ENCODE data around the gene B3GAT3. TPM values are rescaled to one million over a fixed set of nuclear protein-coding genes. Genes with fewer than 3 reads are reported as not detected.
A peak's percentile ranks its signal among the peaks of the same experiment; 100 is the strongest.

B3GAT3 gene
- total and polyA plus RNA-seq, 10 of the 15 experiments (the other 5 are each of a cell fraction or from before 2014, with no cell fraction given), result 0.31 to 52.7 (median 29.8) TPM

DNA sequence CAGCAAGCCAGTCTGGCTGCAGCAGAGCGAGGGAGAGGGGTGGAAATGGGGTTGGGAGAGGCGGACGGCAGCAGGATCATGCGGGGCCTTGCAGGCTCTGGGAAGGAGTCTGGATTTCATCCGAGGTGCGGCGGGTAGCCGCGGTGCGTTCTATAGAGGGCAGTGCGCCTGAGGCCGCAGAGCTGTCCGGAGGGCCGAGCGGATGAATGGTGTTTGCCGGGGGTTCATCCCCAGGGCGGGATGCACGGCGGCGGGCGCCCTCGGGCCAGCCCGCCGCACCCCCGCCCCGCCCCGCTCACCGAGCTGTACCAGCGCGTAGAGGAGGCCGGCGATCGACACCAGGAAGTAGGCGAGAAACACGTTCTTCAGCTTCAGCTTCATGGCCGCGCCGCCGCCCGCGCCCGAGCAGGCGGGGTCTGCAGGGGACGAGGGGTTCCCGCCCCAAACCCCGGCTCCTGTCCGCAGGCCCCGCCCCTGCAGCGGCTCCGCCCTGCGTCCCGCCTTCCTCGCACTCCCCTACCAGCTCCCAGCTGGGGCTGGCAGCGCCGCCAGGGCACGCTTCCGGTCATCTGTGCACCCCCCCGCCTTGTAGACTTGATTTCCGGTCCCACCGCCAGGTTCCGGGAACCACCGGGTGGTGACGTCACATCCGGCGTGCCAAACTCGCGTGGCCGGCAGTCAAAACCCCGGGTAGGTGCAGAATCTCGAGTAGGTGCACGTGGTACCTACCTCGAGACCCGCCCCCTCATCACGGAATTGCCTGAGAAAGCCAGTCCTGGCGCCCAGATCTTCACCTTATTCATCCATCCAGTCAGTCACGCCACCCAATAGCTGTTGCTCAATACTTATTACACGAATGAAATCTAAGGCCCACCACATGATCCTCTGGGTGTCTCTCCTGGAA lies at the start of gene B3GAT3 (continued):
- peak; percentile 67; the same call in 1 of the 2 replicates for TF ChIP-seq TCF3 (IDR thresholded peaks at IDR 0.05; ENCODE audit: borderline replicate concordance, insufficient read depth, low read depth, low read length)
- TF ChIP-seq, protein P1, sequence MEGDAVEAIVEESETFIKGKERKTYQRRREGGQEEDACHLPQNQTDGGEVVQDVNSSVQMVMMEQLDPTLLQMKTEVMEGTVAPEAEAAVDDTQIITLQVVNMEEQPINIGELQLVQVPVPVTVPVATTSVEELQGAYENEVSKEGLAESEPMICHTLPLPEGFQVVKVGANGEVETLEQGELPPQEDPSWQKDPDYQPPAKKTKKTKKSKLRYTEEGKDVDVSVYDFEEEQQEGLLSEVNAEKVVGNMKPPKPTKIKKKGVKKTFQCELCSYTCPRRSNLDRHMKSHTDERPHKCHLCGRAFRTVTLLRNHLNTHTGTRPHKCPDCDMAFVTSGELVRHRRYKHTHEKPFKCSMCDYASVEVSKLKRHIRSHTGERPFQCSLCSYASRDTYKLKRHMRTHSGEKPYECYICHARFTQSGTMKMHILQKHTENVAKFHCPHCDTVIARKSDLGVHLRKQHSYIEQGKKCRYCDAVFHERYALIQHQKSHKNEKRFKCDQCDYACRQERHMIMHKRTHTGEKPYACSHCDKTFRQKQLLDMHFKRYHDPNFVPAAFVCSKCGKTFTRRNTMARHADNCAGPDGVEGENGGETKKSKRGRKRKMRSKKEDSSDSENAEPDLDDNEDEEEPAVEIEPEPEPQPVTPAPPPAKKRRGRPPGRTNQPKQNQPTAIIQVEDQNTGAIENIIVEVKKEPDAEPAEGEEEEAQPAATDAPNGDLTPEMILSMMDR (IDR thresholded peaks at IDR 0.05 in 2 of 3, conservative IDR thresholded peaks at IDR 0.05 in 1 of 3; ENCODE audit: control insufficient read depth in 2 of 3, extremely low read depth in 1 of 3, insufficient read depth in 1 of 3, low read depth in 3 of 3, low read length in 3 of 3), result no peak
- no peak for TF ChIP-seq CHD4 (IDR thresholded peaks at IDR 0.05)
- peak; percentile 59 for TF ChIP-seq BRCA1 (IDR thresholded peaks at IDR 0.05; ENCODE audit: low read depth, low read length)
- TF ChIP-seq, protein P2, sequence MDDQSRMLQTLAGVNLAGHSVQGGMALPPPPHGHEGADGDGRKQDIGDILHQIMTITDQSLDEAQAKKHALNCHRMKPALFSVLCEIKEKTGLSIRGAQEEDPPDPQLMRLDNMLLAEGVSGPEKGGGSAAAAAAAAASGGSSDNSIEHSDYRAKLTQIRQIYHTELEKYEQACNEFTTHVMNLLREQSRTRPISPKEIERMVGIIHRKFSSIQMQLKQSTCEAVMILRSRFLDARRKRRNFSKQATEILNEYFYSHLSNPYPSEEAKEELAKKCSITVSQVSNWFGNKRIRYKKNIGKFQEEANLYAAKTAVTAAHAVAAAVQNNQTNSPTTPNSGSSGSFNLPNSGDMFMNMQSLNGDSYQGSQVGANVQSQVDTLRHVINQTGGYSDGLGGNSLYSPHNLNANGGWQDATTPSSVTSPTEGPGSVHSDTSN (IDR thresholded peaks at IDR 0.05; ENCODE audit: insufficient replicate concordance, low read depth, low read length), result peak; percentile 43
- TF ChIP-seq, protein P3, sequence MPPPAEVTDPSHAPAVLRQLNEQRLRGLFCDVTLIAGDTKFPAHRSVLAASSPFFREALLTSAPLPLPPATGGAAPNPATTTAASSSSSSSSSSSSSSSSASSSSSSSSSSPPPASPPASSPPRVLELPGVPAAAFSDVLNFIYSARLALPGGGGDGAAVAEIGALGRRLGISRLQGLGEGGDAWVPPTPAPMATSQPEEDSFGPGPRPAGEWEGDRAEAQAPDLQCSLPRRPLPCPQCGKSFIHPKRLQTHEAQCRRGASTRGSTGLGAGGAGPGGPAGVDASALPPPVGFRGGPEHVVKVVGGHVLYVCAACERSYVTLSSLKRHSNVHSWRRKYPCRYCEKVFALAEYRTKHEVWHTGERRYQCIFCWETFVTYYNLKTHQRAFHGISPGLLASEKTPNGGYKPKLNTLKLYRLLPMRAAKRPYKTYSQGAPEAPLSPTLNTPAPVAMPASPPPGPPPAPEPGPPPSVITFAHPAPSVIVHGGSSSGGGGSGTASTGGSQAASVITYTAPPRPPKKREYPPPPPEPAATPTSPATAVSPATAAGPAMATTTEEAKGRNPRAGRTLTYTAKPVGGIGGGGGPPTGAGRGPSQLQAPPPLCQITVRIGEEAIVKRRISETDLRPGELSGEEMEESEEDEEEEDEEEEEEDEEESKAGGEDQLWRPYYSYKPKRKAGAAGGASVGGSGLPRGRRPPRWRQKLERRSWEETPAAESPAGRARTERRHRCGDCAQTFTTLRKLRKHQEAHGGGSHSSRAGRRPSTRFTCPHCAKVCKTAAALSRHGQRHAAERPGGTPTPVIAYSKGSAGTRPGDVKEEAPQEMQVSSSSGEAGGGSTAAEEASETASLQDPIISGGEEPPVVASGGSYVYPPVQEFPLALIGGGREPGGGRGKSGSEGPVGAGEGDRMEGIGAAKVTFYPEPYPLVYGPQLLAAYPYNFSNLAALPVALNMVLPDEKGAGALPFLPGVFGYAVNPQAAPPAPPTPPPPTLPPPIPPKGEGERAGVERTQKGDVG (CRISPR knock-in tag; IDR thresholded peaks at IDR 0.05), result no peak
- 0 out of 2 replicates have a peak, but pooled peaks have one; percentile 39 for TF ChIP-seq SMARCA5 (IDR thresholded peaks at IDR 0.05)
- TF ChIP-seq, protein P4, sequence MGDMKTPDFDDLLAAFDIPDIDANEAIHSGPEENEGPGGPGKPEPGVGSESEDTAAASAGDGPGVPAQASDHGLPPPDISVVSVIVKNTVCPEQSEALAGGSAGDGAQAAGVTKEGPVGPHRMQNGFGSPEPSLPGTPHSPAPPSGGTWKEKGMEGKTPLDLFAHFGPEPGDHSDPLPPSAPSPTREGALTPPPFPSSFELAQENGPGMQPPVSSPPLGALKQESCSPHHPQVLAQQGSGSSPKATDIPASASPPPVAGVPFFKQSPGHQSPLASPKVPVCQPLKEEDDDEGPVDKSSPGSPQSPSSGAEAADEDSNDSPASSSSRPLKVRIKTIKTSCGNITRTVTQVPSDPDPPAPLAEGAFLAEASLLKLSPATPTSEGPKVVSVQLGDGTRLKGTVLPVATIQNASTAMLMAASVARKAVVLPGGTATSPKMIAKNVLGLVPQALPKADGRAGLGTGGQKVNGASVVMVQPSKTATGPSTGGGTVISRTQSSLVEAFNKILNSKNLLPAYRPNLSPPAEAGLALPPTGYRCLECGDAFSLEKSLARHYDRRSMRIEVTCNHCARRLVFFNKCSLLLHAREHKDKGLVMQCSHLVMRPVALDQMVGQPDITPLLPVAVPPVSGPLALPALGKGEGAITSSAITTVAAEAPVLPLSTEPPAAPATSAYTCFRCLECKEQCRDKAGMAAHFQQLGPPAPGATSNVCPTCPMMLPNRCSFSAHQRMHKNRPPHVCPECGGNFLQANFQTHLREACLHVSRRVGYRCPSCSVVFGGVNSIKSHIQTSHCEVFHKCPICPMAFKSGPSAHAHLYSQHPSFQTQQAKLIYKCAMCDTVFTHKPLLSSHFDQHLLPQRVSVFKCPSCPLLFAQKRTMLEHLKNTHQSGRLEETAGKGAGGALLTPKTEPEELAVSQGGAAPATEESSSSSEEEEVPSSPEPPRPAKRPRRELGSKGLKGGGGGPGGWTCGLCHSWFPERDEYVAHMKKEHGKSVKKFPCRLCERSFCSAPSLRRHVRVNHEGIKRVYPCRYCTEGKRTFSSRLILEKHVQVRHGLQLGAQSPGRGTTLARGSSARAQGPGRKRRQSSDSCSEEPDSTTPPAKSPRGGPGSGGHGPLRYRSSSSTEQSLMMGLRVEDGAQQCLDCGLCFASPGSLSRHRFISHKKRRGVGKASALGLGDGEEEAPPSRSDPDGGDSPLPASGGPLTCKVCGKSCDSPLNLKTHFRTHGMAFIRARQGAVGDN (IDR thresholded peaks at IDR 0.05), result peak; percentile 95
- TF ChIP-seq CEBPB (IDR thresholded peaks at IDR 0.05; ENCODE audit: borderline replicate concordance in 1 of 2, low read depth in 2 of 2, low read length in 2 of 2), result no peak
- TF ChIP-seq PAX5 (IDR thresholded peaks at IDR 0.05; ENCODE audit: borderline replicate concordance, low read depth, low read length), result 0 out of 2 replicates have a peak, but pooled peaks have one; percentile 14
- peak; percentile 55; the same call in 1 of the 2 replicates for TF ChIP-seq CBFB (IDR thresholded peaks at IDR 0.05; ENCODE audit: low read depth)
- TF ChIP-seq YY1 (IDR thresholded peaks at IDR 0.05; ENCODE audit: low read depth, low read length), result peak; percentile 78
- no peak for TF ChIP-seq ZNF274 (IDR thresholded peaks at IDR 0.05; ENCODE audit: insufficient read depth, insufficient read length)
- TF ChIP-seq, protein P5, sequence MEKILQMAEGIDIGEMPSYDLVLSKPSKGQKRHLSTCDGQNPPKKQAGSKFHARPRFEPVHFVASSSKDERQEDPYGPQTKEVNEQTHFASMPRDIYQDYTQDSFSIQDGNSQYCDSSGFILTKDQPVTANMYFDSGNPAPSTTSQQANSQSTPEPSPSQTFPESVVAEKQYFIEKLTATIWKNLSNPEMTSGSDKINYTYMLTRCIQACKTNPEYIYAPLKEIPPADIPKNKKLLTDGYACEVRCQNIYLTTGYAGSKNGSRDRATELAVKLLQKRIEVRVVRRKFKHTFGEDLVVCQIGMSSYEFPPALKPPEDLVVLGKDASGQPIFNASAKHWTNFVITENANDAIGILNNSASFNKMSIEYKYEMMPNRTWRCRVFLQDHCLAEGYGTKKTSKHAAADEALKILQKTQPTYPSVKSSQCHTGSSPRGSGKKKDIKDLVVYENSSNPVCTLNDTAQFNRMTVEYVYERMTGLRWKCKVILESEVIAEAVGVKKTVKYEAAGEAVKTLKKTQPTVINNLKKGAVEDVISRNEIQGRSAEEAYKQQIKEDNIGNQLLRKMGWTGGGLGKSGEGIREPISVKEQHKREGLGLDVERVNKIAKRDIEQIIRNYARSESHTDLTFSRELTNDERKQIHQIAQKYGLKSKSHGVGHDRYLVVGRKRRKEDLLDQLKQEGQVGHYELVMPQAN (conservative IDR thresholded peaks at IDR 0.05), result peak; percentile 48; the same call in 1 of the 2 replicates
- 0 out of 2 replicates have a peak, but pooled peaks have one; percentile 24 for TF ChIP-seq NR2F1 (conservative IDR thresholded peaks at IDR 0.05)
